ENCODE data around the gene TSHR. TPM values are rescaled to one million over a fixed set of nuclear protein-coding genes. Genes with fewer than 3 reads are reported as not detected.

Gene TSHR
- total RNA-seq, 4 donors from 2014 or later: 0.99 to 1.8 (median 1.1) TPM; not detected in 1

DNA sequence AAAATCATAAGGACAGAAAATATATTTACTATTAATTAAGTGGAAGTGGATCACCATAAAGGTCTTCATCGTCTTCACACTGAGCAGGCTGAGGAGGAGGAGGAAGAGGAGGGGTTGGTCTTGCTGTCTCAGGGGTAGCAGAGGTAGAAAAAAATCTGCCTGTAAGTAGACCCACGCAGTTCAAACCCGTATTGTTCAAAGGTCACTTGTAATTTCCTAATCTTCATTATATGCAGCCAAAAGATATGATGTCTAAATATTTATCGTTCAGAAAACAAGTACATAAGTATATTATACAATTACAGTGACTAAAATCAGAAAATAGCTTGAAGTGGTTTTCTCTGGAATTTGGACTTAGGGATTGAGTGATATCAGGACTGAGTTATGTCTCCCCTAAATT, 193.2 kb downstream of the TSHR start:
- DNase-seq (ENCODE audit: low spot score in 2 of 2): no peak
- intact Hi-C loops (cut with DNase I; ENCODE audit: low total_unique reads): no loop called here
- H3K4me3 ChIP-seq (ENCODE audit: low read depth, poor library complexity, severe bottlenecking): no peak overlapping the region
- WGBS, 2 donors: 73 to 74% methylated on average over 4 of the region's 4 CpGs
- TF ChIP-seq POLR2A (IDR thresholded peaks at IDR 0.05): no peak
- TF ChIP-seq, protein P1, sequence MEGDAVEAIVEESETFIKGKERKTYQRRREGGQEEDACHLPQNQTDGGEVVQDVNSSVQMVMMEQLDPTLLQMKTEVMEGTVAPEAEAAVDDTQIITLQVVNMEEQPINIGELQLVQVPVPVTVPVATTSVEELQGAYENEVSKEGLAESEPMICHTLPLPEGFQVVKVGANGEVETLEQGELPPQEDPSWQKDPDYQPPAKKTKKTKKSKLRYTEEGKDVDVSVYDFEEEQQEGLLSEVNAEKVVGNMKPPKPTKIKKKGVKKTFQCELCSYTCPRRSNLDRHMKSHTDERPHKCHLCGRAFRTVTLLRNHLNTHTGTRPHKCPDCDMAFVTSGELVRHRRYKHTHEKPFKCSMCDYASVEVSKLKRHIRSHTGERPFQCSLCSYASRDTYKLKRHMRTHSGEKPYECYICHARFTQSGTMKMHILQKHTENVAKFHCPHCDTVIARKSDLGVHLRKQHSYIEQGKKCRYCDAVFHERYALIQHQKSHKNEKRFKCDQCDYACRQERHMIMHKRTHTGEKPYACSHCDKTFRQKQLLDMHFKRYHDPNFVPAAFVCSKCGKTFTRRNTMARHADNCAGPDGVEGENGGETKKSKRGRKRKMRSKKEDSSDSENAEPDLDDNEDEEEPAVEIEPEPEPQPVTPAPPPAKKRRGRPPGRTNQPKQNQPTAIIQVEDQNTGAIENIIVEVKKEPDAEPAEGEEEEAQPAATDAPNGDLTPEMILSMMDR (IDR thresholded peaks at IDR 0.05): no peak

DNA sequence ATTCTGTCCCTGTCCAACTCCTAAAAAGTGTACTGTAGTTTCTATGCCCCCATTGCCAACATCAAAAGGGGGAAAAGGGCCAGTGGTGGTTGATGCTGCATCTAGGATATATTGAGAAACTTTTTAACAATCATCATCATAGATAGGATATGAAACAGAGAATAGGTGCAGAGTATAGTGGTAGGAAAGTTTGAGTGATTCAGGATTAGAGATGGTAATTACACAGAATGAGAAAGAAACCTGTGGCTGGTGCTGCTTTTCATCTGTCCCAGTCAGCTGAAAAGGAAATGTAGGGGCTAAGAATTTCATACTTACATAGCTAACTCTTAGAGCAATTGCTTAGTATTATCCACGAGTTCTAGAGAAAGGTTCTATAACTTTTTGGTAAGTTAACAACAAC, 197.8 kb downstream of the TSHR start:
- intact Hi-C loops (cut with DNase I; ENCODE audit: low total_unique reads): no loop called here
- DNase-seq (ENCODE audit: low spot score in 2 of 2): no peak
- no peak for TF ChIP-seq POLR2A (IDR thresholded peaks at IDR 0.05)
- TF ChIP-seq, protein P1 (IDR thresholded peaks at IDR 0.05): no peak
- H3K4me3 ChIP-seq (ENCODE audit: low read depth, poor library complexity, severe bottlenecking): no peak overlapping the region
- 71 to 83% methylated on average over 1 of the region's 1 CpG for WGBS, 2 donors

DNA sequence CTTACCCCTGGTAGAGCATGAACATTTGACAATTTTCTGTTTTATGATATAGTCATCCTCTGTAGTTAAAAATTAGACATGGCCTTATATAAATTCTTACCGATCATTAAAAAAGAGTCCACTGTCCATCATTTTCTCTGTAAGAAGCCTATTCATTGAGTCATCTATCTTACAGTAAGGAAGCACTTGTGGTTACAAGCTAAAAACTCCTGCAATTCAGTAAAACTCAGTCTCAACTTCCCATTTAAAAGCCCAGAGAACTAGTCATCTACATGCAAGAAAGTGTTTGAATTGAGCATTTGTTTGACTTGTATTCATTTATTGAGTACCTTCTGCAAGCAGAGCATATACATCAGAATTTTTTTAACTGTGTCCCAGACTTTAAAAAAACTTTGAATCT, 202.0 kb downstream of the TSHR start:
- H3K4me3 ChIP-seq (ENCODE audit: low read depth, poor library complexity, severe bottlenecking): no peak overlapping the region
- intact Hi-C loops (cut with DNase I; ENCODE audit: low total_unique reads): no loop called here
- no peak for DNase-seq (ENCODE audit: low spot score in 2 of 2)
- no peak for TF ChIP-seq POLR2A (IDR thresholded peaks at IDR 0.05)
- TF ChIP-seq, protein P1 (IDR thresholded peaks at IDR 0.05): no peak
- 86 to 91% methylated on average over 1 of the region's 1 CpG for WGBS, 2 donors

DNA sequence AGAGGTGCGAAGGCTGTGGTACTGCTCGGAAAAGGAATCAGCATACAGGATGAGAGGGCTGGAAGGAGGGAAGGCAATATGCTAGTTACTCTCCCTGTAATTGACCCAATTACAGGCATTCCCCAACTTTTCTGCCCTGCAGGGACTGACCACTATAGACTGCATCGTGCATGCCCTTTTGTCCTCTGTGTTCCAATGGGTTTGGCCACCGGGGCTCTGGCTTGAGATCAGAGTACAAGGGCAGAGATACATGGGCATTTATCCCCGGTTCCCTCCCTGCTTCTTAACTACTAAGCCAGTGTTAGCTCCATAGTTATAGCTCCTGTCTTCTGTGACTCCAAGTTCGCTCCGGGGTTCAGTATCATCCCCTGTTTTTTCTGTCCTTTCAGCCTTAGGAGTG, 205.7 kb downstream of the TSHR start:
- intact Hi-C loops (cut with DNase I; ENCODE audit: low total_unique reads): no loop called here
- WGBS, 2 donors: 75 to 76% methylated on average over 7 of the region's 7 CpGs
- no peak for TF ChIP-seq POLR2A (IDR thresholded peaks at IDR 0.05)
- TF ChIP-seq, protein P1 (IDR thresholded peaks at IDR 0.05): no peak
- no peak overlapping the region for H3K4me3 ChIP-seq (ENCODE audit: low read depth, poor library complexity, severe bottlenecking)
- no peak for DNase-seq (ENCODE audit: low spot score in 2 of 2)

DNA sequence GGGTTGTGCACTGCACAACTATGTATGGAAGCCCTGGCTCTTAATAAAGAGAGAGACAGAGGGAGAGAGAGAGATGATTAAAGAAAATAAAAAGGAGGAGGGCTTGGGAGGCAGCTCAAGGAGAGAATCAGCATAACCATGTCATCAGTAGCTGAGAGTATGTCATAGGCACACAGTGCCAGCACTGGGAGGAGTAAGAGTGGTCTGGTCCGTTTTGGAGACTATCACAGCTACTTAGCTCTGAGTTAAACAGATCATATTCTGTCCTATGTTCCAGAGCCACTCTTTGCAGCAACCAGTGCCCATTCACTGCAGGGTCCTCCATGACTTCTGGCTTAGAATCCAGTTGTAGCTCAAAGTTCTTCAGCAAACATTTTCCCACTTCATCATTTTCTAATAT, 206.3 kb downstream of the TSHR start:
- H3K4me3 ChIP-seq (ENCODE audit: low read depth, poor library complexity, severe bottlenecking): no peak overlapping the region
- 26 to 50% methylated on average over 1 of the region's 1 CpG for WGBS, 2 donors
- TF ChIP-seq, protein P1 (IDR thresholded peaks at IDR 0.05): no peak
- TF ChIP-seq POLR2A (IDR thresholded peaks at IDR 0.05): no peak
- intact Hi-C loops (cut with DNase I; ENCODE audit: low total_unique reads): no loop called here
- no peak for DNase-seq (ENCODE audit: low spot score in 2 of 2)

DNA sequence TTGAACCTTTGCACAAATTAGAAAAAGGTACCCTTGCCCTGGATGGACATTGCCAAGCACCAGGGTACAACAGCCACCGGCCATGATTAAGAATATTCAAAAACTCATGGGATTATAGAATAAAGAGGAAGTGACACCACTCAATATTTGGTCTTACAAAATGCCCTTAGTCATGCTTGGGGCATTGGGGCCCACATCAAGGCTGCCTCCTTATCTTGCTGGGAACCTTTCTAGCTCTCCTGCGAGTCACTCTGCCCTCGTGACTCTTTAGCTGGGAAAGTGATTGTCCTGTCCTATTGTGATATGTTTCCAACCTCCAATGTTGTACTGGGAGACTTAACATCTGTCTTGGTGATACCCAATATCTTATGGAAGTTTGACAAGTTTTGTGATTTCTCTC, 207.5 kb downstream of the TSHR start:
- 84 to 85% methylated on average over 3 of the region's 3 CpGs for WGBS, 2 donors
- no peak for DNase-seq (ENCODE audit: low spot score in 2 of 2)
- intact Hi-C loops (cut with DNase I; ENCODE audit: low total_unique reads): no loop called here
- TF ChIP-seq POLR2A (IDR thresholded peaks at IDR 0.05): no peak
- TF ChIP-seq, protein P1 (IDR thresholded peaks at IDR 0.05): no peak
- H3K4me3 ChIP-seq (ENCODE audit: low read depth, poor library complexity, severe bottlenecking): no peak overlapping the region
